GM12874 (cell line): ENCODE data around the gene P2RY6.

ENCODE experiments used
- TF ChIP-seq, protein P1 (sequence below): IDR thresholded peaks from 2 replicates; pipeline ENCODE4 v1.5.1; 2011; ENCODE audit warnings: low read depth, mild to moderate bottlenecking, control low read depth, low read length, moderate library complexity; ENCODE audit not compliant: insufficient read depth

The P2RY6 gene

GRCh38 chr11:73288873-73289707, 17.0 kb downstream of the P2RY6 start:
- TF ChIP-seq, protein P1, sequence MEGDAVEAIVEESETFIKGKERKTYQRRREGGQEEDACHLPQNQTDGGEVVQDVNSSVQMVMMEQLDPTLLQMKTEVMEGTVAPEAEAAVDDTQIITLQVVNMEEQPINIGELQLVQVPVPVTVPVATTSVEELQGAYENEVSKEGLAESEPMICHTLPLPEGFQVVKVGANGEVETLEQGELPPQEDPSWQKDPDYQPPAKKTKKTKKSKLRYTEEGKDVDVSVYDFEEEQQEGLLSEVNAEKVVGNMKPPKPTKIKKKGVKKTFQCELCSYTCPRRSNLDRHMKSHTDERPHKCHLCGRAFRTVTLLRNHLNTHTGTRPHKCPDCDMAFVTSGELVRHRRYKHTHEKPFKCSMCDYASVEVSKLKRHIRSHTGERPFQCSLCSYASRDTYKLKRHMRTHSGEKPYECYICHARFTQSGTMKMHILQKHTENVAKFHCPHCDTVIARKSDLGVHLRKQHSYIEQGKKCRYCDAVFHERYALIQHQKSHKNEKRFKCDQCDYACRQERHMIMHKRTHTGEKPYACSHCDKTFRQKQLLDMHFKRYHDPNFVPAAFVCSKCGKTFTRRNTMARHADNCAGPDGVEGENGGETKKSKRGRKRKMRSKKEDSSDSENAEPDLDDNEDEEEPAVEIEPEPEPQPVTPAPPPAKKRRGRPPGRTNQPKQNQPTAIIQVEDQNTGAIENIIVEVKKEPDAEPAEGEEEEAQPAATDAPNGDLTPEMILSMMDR = peak; percentile 97

DNA sequence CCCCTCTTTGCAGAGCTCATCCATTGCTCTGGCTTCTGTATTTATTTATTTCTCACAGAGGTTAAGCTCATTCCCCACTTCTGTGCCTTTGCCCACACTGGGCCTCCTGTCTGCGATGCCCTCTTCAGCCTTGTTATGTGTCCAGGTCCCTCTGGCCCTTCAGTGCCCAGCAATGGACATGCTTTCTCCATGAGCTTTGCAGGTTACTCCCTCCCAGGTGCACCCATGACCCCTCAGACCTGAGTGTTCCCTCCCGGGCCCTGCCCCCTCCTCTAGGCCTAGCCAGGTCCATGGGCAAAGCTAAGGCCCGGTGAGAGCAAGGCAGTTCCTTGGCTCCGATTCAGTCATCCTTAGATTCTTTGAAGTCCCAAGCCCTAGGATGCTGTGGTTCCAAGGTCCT, 18.4 kb downstream of the P2RY6 start:
- TF ChIP-seq, protein P1 = no peak

GRCh38 chr11:73291196-73291595, 19.1 kb downstream of the P2RY6 start:
- TF ChIP-seq, protein P1 = no peak

DNA sequence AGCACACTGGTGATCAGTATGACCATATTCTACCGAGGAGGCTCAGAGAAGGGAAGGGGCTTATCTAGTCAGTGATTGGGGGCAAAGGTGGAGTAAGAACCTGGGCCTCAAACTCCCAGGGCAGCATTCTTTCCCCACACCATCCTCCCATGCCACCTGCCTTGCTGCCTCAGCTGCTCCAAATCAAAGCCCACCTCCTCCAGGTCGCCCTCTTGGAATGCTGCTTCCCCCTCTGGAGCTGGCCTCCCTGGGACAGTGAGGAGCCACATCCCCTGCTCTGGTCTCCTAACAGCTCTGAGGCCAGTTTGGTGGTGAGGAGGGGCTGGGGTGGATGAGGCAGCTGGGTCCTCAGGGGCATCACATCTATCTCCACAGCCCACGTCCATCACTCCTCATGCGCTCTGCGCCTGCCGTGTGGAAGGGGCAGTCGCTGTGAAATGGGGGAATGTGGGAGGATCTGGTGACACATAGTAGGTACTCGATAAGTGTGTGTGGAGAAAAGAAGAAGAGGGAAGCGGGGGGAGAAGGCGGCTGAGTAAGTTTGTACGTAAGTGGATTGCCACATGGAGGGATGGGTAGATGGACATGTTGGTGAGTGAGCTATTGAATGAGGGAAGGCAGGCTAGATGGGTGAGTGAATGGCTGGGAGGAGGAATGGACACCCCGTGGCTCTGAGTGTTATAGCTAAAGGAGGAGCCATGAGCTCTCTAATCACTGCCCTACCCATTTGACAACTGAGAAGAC, 19.8 kb downstream of the P2RY6 start:
- TF ChIP-seq, protein P1 = no peak

- TF ChIP-seq, protein P1 = no peak
Observed at GRCh38 chr11:73292525-73292894, 20.4 kb downstream of the P2RY6 start.

DNA sequence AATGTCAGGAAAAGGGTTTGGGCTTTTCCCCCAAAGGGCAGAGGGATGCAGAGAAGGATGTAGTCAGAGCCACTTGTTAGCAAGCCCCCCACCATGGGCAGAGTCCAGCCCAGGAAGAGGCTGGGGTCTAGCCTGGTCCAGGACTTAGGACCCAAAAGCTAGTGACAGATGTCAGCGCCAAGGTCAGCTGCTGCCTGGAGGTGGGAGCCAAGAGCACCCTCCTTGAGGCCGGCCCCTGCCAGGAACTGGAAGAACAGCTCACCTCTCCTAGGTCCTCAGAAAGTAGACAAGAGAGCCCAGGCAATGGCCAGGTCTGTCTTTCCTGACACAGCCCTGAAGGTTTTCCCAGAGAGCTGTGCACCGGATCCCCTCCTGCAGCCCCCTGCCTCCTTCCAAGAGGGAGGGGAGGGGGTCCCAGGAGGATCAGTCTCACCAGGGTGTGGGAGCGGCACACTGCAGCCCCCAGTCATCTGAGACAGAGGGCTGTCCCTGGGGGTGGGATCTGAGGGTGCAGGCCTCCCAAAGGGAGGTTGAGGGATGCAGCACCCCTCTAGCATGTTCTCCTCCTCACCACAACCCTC, 21.3 kb downstream of the P2RY6 start:
- TF ChIP-seq, protein P1 = no peak

DNA sequence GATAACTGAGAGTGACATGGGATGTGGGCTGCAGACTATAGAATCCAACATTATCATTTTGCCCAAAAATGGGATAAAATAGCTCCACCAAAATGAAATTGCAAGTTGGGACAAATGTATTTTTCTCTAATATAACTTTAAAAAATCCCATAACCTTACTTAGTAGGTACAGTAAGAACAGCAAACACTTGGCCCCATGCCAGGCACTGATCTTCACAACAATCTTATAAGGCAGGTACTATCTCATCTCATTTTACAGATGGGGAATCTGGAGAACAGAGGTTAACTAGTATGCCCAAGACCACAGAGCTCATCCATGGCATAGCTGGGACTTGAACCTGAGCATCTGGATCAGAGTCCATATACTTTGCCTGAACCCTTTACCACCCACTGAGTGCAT, 22.5 kb downstream of the P2RY6 start:
- TF ChIP-seq, protein P1 = no peak
